HCT116 (cell line): ENCODE measurements around the gene ZBTB7B. TPM values are rescaled to one million over a fixed set of nuclear protein-coding genes. Genes with fewer than 3 reads are reported as not detected.

Experiments
- ATAC-seq: fragments of 200-7000 bp; cut with Tn5 transposase; 2 replicates; pipeline ENCODE4 v1.9.1; 2020; ENCODE audit warnings: mild to moderate bottlenecking, moderate library complexity
- BruUV-seq: library from RNA; stranded (reverse); fragments of 400-500 nt; replicated peaks from 2 replicates; lab custom pipeline; 2021; lab: Mats Ljungman, UMichigan
- CTCF ChIA-PET: fragments of 300-600 bp; sonication (Branson Sonifier 250); formaldehyde crosslinking; loops from one replicate; lab custom pipeline; 2021; ENCODE audit warnings: antibody characterized with exemption; lab: Charles Lee
- POLR2A ChIA-PET: fragments of 300-600, 350-600 bp; sonication (Branson Sonifier 250); formaldehyde crosslinking; loops from one replicate; lab custom pipeline; 2021; ENCODE audit warnings: antibody characterized with exemption; lab: Charles Lee
- RAD21 ChIA-PET, 2 experiments: fragments of 300-600 bp; sonication (Branson Sonifier 250); formaldehyde crosslinking; loops; one replicate each; lab custom pipeline; 2023; ENCODE audit warnings: low total read pairs in 2 of 2; ENCODE audit not compliant: uncharacterized antibody in 2 of 2, unreplicated experiment in 2 of 2, low non-redundant PET in 1 of 2; lab: Charles Lee
- DNase-seq: peaks from one replicate; pipeline ENCODE4 v3.0.0-alpha.2; 2010; ENCODE audit warnings: low read depth, low spot score
- H2AFZ ChIP-seq: fragments of 200-600 bp; shearing (Covaris generic), sonication (generic); 2 replicates; pipeline ENCODE4 v1.6.1; 2017; ENCODE audit warnings: low read depth, mixed run types, mixed read lengths, antibody characterized with exemption, low read length; ENCODE audit not compliant: poor library complexity, severe bottlenecking
- H3K27ac ChIP-seq: 2 replicates; pipeline ENCODE4 v1.5.1; 2012; ENCODE audit warnings: low read depth, low read length
- H3K27me3 ChIP-seq: fragments of 200-600 bp; sonication (generic); 2 replicates; pipeline ENCODE4 v1.6.1; 2016; ENCODE audit warnings: mixed run types, low read length, mixed read lengths; ENCODE audit not compliant: insufficient read depth
- H3K36me3 ChIP-seq, 2 experiments: fragments of 200-500 bp in 1 of 2; fragments of 200-600 bp in 1 of 2; sonication (Bioruptor generic) in 1 of 2; sonication (generic) in 1 of 2; 2 replicates each; pipeline versions ENCODE4 v1.5.1 to v1.6.1; 2014 to 2016; ENCODE audit warnings: low read length in 2 of 2, inconsistent platforms in 1 of 2, mixed read lengths in 1 of 2, mixed run types in 1 of 2; ENCODE audit not compliant: insufficient read depth in 2 of 2, control insufficient read depth in 1 of 2
- H3K4me1 ChIP-seq, 2 experiments: fragments of 200-600 bp in 1 of 2; sonication (generic) in 1 of 2; 2 replicates each; pipeline versions ENCODE4 v1.5.1 to v1.6.1; 2012 to 2017; ENCODE audit warnings: low read length in 2 of 2, inconsistent platforms in 1 of 2, mild to moderate bottlenecking in 1 of 2, mixed read lengths in 1 of 2, mixed run types in 1 of 2, moderate library complexity in 1 of 2; ENCODE audit not compliant: insufficient read depth in 2 of 2, control insufficient read depth in 1 of 2
- H3K4me2 ChIP-seq: fragments of 200-600 bp; sonication (generic); 2 replicates; pipeline ENCODE4 v1.6.1; 2017; ENCODE audit warnings: mixed run types, low read length, mixed read lengths
- H3K4me3 ChIP-seq, 2 experiments: fragments of 200-600 bp in 1 of 2; sonication (generic) in 1 of 2; replicated peaks in 1 of 2; 2 replicates each; pipeline ENCODE4 v1.5.1; 2011 to 2016; ENCODE audit warnings: low read length in 2 of 2, control low read depth in 1 of 2, low read depth in 1 of 2, mild to moderate bottlenecking in 1 of 2, mixed read lengths in 1 of 2, mixed run types in 1 of 2
- H3K79me2 ChIP-seq: fragments of 200-600 bp; sonication (generic); 2 replicates; pipeline ENCODE4 v1.6.1; 2017; ENCODE audit warnings: mild to moderate bottlenecking, mixed run types, low read length, moderate library complexity, mixed read lengths; ENCODE audit not compliant: insufficient read depth
- H3K9ac ChIP-seq: fragments of 200-600 bp; sonication (generic); 2 replicates; pipeline ENCODE4 v1.6.1; 2016; ENCODE audit warnings: low read length, mixed read lengths
- H3K9me2 ChIP-seq: fragments of 200-600 bp; sonication (generic), shearing (Covaris generic); 2 replicates; pipeline ENCODE4 v1.6.1; 2017; ENCODE audit warnings: mixed run types, mild to moderate bottlenecking, moderate library complexity; ENCODE audit not compliant: insufficient read depth
- H3K9me3 ChIP-seq, 2 experiments: fragments of 200-500 bp in 1 of 2; fragments of 200-600 bp in 1 of 2; sonication (Bioruptor generic) in 1 of 2; sonication (generic) in 1 of 2; 2 replicates each; pipeline ENCODE4 v1.6.1; 2014 to 2017; ENCODE audit warnings: low read length in 2 of 2, mixed read lengths in 2 of 2, inconsistent platforms in 1 of 2, low read depth in 1 of 2, mild to moderate bottlenecking in 1 of 2, mixed run types in 1 of 2, moderate library complexity in 1 of 2; ENCODE audit not compliant: control insufficient read depth in 1 of 2, insufficient read depth in 1 of 2
- H4K20me1 ChIP-seq: fragments of 200-600 bp; sonication (generic), shearing (Covaris generic); 2 replicates; pipeline ENCODE4 v1.6.1; 2017; ENCODE audit warnings: mixed run types, mild to moderate bottlenecking, moderate library complexity; ENCODE audit not compliant: insufficient read depth
- ATF3 ChIP-seq: IDR thresholded peaks from 2 replicates; pipeline ENCODE4 v1.6.1; 2012
- CBX3 ChIP-seq: IDR thresholded peaks from 2 replicates; pipeline ENCODE4 v1.6.1; 2012; ENCODE audit warnings: low read depth
- CEBPB ChIP-seq: IDR thresholded peaks from 2 replicates; pipeline ENCODE4 v1.6.1; 2012; ENCODE audit warnings: low read depth
- CTCF ChIP-seq, 3 experiments: fragments of 200-600 bp in 1 of 3; sonication (generic) in 1 of 3; IDR thresholded peaks in 2 of 3; conservative IDR thresholded peaks in 1 of 3; 2 replicates each; pipeline ENCODE4 v1.5.1; 2012 to 2017; ENCODE audit warnings: low read depth in 2 of 3, low read length in 2 of 3, antibody characterized with exemption in 1 of 3, borderline replicate concordance in 1 of 3, control low read depth in 1 of 3, mild to moderate bottlenecking in 1 of 3, mixed read lengths in 1 of 3, mixed run types in 1 of 3, moderate library complexity in 1 of 3; ENCODE audit not compliant: insufficient read depth in 1 of 3
- EGR1 ChIP-seq: IDR thresholded peaks from 2 replicates; pipeline ENCODE4 v1.6.1; 2012; ENCODE audit warnings: low read depth
- EZH2 ChIP-seq: fragments of 200-600 bp; sonication (generic); IDR thresholded peaks from 2 replicates; pipeline ENCODE4 v1.6.1; 2017; ENCODE audit warnings: antibody characterized with exemption, mixed run types
- EZH2phosphoT487 ChIP-seq: fragments of 200-600 bp; IDR thresholded peaks from 2 replicates; pipeline ENCODE4 v1.6.1; 2018; ENCODE audit warnings: antibody characterized with exemption, borderline replicate concordance
- FOSL1 ChIP-seq: IDR thresholded peaks from 2 replicates; pipeline ENCODE4 v1.6.1; 2012; ENCODE audit warnings: low read depth
- JUND ChIP-seq: IDR thresholded peaks from 2 replicates; pipeline ENCODE4 v1.6.1; 2012
- MAX ChIP-seq: IDR thresholded peaks from 2 replicates; pipeline ENCODE4 v1.6.1; 2012
- POLR2AphosphoS5 ChIP-seq: IDR thresholded peaks from 2 replicates; pipeline ENCODE4 v1.6.1; 2011; ENCODE audit warnings: mild to moderate bottlenecking, low read depth, low read length, moderate library complexity
- RAD21 ChIP-seq: IDR thresholded peaks from 2 replicates; pipeline ENCODE4 v1.6.1; 2012; ENCODE audit warnings: low read depth, mild to moderate bottlenecking
- SIN3A ChIP-seq: IDR thresholded peaks from 2 replicates; pipeline ENCODE4 v1.6.1; 2012; ENCODE audit warnings: low read depth
- SRF ChIP-seq: IDR thresholded peaks from 2 replicates; pipeline ENCODE4 v1.6.1; 2012; ENCODE audit warnings: low read depth
- YY1 ChIP-seq: IDR thresholded peaks from 2 replicates; pipeline ENCODE4 v1.6.1; 2011; ENCODE audit warnings: low read length, low read depth, moderate library complexity, mild to moderate bottlenecking; ENCODE audit not compliant: insufficient replicate concordance; ENCODE audit errors: extremely low read depth
- ZFX ChIP-seq: fragments of 450-650 bp; IDR thresholded peaks from 2 replicates; pipeline ENCODE4 v1.6.1; 2017
- intact Hi-C: fragments of 100-400 bp; cut with micrococcal nuclease; formaldehyde crosslinking; loops from 2 replicates; pipeline ENCODE4 v1.10.0; 2022
- total RNA-seq: library from RNA; stranded (reverse); gene quantifications from one replicate; pipeline ENCODE4 v1.2.1, GENCODE V29; 2021; ENCODE audit not compliant: unreplicated experiment

The ZBTB7B gene
- total RNA-seq, 1 experiment from 2014 or later, result 57.0 TPM

GRCh38 chr1:155044365-155044764, 41.8 kb downstream of the ZBTB7B start:
- H3K9me3 ChIP-seq, result no peaks in the 10 kb centered on the region
- DNase-seq (no peak), ATAC-seq (no peak)
- RAD21 ChIA-PET, result interaction anchor here (0.6 to 1.8 kb wide), 4 partner anchors 34 to 375 kb away, joined by 3 to 12 read pairs (median 4); no protein-coding TSS in a partner anchor
- peaks cover 9 to 26% of the 10 kb centered on the region in 2 experiments for H3K4me1 ChIP-seq
- H2AFZ ChIP-seq, result no peak overlapping the region
- TF ChIP-seq CBX3, result no peak
- no peak for TF ChIP-seq EZH2phosphoT487
- TF ChIP-seq POLR2AphosphoS5, result no peak
- TF ChIP-seq EGR1, result no peak
- TF ChIP-seq CEBPB, result no peak
- no peak for TF ChIP-seq JUND
- TF ChIP-seq ZFX, result no peak
- no peak for TF ChIP-seq EZH2
- no peak for TF ChIP-seq SIN3A
- no peak for TF ChIP-seq RAD21
- no peak for TF ChIP-seq CTCF (IDR thresholded peaks at IDR 0.05 in 2 of 3, conservative IDR thresholded peaks at IDR 0.05 in 1 of 3; ENCODE audit: borderline replicate concordance in 1 of 3, insufficient read depth in 1 of 3, low read depth in 2 of 3, low read length in 2 of 3)
- TF ChIP-seq MAX, result no peak
- TF ChIP-seq FOSL1, result no peak
- no peak for TF ChIP-seq YY1
- no peak for TF ChIP-seq SRF
- TF ChIP-seq ATF3, result no peak
- intact Hi-C loops, result no loop called here
- no peak overlapping the region for H3K4me3 ChIP-seq
- H3K9me2 ChIP-seq, result no peaks in the 10 kb centered on the region
- H4K20me1 ChIP-seq, result no peaks in the 10 kb centered on the region
- no peaks in the 10 kb centered on the region for H3K79me2 ChIP-seq
- no peaks in the 10 kb centered on the region for H3K27me3 ChIP-seq
- CTCF ChIA-PET, result interaction anchor here (0.6 to 4.0 kb wide), 16 partner anchors 10 to 128 kb away, joined by 3 to 32 read pairs (median 6); partner anchors contain the start of genes EFNA3, FLAD1 and KRTCAP2
- POLR2A ChIA-PET, result interaction anchor here (1.5 kb wide), 1 partner anchor 17 kb away, joined by 4 read pairs; no protein-coding TSS in a partner anchor
- H3K4me2 ChIP-seq, result 0 out of 2 replicates have a peak overlapping the region, but pooled peaks have one; percentile 27
- BruUV-seq, result no TSS peak
- no peak overlapping the region for H3K27ac ChIP-seq
- no peaks in the 10 kb centered on the region for H3K36me3 ChIP-seq
- H3K9ac ChIP-seq, result no peak overlapping the region
